ENCODE measurements around the gene MRFAP1L1.

- no peak for TF ChIP-seq CTCF (IDR thresholded peaks at IDR 0.05; ENCODE audit: insufficient read depth, low read depth, low read length)
- TF ChIP-seq EZH2 (IDR thresholded peaks at IDR 0.05; ENCODE audit: insufficient read depth, low read length), result no peak
These were observed 51.5 kb downstream of the MRFAP1L1 start for GRCh38 chr4:6658209-6658595.

Data from astrocyte (in vitro differentiated cells and primary cell).